Superior temporal gyrus (tissue), 1 donor: ENCODE data around the gene MAMSTR.

Source experiments
- DNase-seq: peaks from one replicate; pipeline ENCODE4 v3.0.0-alpha.2; 2016; ENCODE audit errors: extremely low spot score

MAMSTR gene

DNA sequence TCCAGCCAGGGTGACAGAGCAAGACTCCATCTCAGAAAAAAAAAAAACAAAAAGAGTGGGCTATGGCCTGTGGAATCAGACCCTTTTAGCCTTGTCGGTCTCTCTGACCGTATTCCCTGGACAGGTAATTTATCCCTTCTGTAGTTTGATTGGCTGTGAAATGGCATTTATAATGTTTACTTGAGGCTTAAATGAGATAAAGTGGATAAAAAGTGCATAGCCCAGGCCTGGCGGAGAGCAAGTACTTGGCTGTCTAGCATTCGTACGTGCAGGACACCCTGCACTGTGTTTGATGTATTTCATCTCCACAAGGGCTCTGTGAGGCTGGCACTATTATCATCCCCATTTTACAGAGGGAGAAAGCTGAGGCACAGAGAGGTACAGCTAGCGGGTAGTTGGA is 53.7 kb downstream of the MAMSTR start:
- DNase-seq, result no peak

DNA sequence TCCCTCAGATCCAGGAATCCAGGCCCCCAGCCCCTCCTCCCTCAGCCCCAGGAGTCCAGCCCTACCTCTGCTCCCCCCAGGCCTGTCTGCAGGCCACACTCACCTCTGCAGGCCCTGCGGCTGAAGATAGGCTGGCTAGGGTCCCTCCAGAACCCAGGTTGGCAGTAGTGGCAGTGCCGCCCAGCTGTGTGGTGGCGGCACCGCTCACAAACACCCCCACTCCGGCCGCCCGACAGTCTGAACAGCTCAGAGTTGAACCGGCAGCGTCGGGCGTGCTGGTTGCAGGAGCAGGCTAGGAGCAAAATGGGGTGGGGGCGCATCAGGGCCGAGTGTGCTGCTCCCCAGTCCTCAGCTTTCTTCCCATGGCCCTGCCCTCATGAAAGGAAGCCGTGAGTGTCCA is 55.0 kb downstream of the MAMSTR start:
- no peak for DNase-seq

DNA sequence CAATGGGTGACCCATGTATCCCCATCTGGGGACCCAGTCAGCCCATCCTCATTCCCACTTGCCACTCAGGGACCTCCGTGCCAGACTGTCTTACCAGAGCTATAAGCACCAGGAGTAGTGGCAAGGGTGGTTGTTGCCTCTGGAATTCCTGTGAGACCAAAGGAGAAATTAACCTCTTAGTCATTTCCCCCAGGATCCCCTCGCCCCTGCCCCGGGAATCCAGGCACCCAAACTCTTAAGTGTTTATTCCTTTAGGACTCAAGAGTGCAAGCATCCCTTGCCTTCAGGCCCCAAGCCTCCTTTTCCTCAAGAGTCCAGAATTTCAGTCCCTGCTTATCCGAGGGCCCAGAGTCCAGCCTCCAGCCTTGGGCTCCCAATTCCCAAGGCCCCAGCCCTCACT is 55.9 kb downstream of the MAMSTR start:
- DNase-seq, result no peak
